Activated gamma-delta T cell treated with anti-CD3 and anti-CD28 coated beads, Interleukin-2, amount 50 U/mL, for 16 hours (primary cell): Measurements from ENCODE around the gene RBP5.

ENCODE experiments used
- DNase-seq: peaks from one replicate; pipeline ENCODE4 v3.0.0-alpha.2; 2020; ENCODE audit warnings: low read depth

The RBP5 gene

DNA sequence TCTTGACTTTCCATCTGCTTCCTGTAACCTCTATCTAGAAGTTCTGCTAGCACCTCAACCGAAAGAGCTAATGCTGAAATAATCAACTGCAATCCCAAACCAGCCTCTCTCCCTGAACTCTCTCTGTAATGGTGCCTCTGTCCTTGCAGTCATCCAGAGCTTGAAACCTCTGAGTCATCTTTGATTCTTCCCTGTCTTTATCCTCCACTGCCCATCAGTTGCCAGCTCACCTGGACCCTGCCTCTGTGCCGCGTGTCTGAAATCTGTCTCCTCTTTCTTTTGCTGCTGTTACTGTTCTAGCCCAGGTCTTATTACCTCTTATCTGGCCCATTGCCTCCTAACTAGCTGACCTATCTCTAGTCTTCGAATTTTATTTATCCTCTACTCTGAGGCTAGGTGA, 17.0 kb upstream of the RBP5 start:
- no peak for DNase-seq

DNA sequence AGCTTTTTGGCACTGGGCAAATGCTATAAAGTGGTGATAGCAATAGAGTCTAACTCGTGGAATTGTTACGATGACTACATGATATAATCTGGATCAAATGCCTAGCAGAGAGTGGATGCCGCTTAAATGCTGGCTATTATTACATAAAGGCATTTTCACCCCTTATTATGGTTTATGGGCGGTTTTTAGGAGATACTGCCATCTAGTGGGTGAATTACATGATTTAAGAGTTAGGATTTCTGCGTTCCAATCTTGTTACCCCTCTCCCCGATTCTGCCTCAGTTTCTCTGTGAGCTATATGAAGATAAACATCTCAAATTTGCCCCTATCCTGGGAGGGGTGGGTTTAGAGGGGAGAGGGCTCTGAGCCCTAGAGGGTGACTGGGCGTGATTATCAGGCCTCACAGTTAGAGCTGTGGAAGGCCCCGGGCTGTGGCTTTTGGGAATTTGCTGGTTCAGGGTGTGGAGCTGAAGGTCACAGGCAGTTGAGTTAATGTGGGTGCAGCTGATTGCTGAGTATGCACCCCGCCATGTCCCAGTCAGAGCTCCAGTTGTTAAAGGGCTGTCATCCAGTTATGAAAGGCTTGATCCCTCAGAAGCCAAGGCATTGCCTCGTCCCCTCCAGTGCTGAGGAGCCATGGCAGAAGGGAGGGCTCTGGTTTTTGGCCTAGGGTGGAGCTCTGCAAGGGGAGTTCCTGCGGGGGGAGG, 15.9 kb upstream of the RBP5 start:
- no peak for DNase-seq

DNA sequence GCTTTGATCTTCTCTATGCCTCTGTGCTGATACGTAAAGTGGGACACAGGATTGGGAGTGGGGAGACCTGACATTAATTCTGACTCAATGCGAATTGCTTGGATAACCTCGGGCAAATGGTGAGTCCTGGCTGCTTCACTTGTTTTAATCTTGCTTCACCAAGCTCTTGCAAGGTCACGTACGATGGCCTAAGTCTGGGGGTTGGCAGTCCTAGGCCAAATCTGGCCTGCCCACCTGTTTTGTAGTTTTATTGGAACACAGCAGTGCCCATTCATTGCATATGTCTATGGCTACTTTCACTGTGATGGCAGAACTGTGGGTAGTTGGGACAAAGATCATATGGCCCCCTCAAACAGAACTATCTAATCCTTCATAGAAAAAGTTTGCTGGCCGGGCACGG, 14.9 kb upstream of the RBP5 start:
- no peak for DNase-seq

DNA sequence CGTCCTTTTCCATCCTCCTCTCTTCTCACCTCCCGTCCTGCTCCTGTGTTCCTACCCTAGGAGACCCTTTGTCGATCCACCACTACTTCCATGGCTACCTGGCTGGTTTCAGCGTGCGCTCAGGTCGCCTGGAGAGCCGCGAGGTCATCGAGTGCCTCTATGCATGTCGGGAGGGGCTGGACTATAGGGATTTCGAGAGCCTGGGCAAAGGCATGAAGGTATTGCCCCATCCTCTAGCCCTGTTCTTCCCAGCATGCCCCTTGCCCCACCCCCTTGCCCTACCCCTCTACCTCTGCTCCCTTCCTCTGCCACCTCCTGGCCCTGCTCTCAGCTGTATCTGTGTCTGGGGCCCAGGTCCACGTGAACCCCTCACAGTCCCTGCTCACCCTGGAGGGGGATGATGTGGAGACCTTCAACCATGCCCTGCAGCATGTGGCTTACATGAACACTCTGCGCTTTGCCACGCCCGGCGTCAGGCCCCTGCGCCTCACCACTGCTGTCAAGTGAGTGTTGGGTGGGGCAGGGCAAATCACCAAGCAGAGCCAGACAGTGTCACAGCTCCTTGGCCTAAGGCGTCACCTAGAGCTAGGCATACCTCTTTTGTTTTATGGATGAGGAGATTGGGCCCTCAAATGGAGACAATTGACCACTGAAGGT, 14.2 kb upstream of the RBP5 start:
- no peak for DNase-seq

DNA sequence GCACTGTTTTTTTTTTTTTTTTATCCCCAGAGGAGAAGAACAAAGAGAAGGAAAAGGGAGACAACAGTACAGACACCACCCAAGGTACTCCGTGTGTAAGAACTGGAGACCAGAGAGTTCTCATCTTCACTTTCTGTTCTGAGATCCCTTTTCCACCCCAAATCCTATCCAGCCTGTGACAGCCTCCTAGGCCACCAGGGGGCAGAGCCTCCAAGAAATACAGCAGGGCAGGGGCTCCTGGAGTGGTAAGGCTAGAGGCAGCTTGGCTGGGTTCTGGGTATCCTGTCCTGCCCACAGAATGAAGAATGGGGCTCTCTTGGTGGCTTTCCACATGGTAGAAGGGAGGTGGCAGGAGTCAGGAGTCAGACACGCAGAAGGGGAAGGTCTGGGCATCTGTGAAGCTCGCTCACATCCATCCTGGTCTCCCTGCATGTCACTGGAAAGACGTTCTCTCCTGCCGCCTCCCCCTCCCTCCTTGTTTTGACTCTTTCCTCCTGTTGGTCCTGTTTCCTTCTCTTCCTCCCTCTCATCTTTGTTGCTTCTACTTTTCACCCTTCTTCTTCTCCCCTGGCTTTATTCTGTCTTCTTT, 13.5 kb upstream of the RBP5 start:
- DNase-seq = peak; percentile 30

DNA sequence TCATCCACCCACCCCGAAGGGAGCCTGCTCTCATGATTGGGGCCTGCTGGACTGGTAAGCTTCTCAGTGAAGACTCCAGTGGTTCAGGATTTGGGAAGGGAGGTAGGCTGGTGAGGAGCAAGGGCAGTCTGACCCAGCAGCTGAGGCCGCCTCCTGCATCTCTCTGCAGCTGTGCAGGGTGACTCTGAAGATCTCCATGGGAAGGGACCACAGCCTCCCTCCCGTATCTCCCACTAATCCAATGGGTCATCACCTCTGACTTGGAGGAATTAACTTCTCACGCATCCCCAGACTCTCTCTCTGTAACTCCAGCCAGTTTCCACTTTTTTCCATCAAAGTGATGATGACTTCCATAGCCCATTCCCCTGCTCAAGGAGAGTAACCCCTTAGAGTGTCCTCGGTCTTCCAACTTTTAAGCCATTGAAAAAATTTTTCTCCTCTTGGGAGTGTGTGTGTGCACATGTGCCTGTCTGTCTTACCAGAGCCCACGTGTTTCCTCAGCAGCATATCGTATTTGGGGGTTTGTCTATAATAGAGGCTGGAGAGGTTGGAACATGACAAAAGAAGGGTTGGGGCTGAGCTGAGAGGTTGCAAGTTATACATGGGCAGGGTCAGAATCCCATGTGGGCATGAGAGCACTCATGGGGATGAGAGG, 12.8 kb upstream of the RBP5 start:
- DNase-seq = no peak

DNA sequence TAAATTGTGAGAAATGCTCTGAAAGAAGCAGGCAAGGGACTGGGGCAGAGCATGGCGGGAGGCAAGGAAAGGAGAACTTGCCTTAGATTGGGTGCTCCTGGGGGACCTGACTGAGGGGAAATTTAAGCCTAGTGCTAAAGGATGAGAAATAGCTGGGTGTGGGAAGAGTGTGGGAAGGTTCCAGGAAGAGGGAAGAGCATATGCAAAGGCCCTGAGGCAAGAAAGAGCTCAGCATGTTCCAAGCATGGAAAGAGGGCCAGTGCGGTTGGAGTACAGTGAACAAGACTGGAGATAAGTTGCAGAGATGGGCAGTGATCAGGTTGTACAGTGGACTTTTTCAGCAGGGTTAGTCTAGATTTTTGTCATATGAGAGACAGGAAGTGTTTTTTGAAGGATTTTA, 10.5 kb upstream of the RBP5 start:
- DNase-seq = no peak

DNA sequence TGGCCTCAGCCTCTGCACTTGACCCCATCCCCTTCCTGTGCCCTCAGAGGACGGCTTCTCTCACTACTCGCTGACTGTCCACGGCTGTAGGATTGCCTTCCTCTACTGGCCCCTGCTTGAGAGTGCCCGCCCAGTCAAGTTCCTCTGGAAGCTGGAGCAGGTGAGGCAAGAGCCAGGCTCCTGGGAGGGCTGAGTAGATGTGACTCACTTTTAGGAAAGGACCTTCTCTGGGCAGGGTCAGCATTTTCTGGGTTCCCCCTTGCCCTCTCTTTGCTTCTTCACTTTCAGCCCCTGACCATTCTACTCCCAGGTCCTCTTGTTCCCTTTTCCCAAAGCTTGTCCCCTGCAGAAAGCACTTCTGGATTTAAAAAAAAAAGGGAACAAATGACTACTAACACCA, 9.2 kb upstream of the RBP5 start:
- DNase-seq = no peak

DNA sequence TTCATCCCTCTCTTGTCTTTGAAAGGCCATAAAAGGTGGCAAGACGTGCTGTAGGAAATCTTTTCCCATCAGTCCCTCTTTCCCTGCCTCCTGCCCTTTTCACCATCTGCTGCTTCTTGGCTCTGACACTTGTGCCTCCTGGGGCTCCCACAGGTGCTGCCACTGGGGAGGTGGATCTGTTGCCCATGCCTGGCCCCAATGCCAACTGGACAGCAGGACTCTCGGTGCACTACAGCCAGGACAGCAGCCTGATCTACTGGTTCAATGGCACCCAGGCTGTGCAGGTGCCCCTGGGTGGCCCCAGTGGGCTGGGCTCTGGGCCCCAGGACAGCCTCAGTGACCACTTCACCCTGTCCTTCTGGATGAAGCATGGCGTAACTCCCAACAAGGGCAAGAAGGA, 8.0 kb upstream of the RBP5 start:
- DNase-seq = no peak

DNA sequence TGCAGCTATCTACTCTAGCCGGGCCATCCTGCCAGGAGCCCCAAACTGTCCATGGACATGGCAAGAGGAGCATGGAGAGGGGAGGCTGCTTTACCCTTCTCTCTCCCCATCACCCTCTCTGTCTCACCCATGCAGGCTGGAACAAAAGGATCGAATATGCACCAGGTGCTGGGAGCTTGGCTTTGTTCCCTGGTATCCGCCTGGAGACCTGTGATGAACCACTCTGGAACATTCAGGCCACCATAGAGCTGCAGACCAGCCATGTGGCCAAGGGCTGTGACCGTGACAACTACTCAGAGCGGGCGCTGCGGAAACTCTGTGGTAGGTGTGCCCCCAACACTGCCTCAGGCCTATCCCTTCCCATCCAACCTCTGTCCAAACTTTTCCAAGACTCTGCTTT, 7.4 kb upstream of the RBP5 start:
- DNase-seq = no peak

DNA sequence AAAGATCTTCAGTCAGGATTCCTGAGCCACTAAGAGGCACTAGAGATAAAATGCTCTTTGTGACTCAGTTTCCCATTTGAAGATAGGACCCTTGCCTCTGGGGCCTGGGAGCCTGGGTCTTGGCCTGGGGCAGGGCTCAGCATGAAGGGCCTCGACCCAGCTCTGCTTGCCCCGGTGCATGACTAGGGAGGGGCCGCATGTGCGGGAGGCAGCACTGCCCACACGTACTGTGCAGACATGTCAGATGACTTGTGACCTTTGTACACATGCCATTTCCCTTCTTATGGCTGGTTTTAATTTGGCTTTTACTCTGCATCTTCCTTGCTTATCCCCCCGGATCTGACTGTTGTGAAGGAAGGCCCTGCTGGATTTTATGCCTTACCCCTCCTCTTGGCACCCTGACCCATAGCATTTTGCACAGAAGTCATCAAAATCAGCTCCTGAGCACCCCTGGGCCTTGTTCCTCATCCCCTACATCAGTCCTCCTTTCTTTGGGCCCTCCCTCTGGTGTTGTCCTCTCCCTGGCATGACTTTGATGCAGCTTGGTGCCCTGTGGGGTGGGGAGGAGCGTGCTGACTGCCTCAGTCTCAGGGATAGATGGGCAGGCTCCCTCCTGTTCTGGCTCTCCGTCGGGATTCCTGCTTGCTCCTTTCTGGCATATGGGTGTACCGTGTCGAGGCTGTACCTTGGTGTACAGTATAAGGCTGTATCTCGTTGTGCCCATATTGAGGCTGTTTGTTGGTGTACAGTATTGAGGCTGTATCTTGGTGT, 5.9 kb upstream of the RBP5 start:
- no peak for DNase-seq

DNA sequence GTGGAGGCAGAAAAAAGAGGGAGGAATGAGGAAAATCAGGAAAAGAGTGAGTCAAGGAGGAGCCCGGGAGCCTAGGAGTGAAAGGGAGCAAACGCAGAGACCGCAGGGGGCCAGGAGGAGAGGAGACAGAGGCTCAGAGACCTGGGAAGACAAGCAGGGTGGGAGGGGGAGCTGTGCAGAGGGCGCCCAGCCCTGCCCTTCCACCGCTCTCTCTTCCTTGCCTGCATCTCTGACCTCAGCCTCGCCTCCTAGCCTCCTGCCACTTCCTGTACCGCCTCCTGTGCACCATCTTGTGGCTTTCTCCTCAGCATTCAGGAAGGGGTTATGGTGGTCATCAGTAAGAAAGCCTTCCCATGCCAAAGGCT, 2.8 kb upstream of the RBP5 start:
- DNase-seq = no peak

DNA sequence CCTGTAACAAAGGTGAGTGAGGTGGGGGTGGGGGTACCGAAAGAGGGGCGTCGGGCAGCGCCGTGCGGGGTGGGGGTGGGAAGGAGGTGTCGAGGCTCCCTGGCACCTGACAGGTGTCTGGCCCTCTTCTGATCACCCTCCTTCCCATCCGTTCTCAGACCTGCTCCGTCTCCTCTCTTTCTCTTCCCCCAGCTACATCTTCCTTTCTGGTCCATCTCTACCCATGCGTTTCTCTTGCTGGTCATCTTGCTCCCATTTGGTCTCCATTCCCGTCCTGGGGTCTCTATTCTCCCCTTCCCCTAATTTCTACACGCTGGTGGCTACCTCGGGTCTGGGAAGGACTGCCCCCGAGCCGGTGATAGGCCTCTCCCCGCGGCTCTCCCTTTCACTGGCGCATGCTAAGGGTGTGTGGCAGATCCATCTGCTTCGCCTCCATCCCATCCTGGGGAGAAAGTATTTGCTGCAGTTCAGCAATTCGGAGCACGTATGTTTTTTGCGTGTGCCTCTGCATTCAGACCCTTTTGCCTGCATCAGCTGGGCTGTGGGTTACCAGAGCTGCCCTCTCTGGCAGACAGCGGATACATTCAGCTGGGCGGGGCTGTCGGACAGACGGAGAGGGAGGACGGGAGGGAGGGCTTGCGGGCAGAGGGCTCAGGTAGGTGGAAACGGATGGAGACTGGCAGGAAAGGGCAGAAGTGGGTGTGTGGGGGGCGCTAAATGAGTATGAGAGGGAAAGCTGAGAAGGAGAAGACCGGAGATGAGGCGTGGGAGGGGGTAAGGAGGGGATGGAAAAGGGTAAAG, 2.2 kb upstream of the RBP5 start:
- peak; percentile 29 for DNase-seq

DNA sequence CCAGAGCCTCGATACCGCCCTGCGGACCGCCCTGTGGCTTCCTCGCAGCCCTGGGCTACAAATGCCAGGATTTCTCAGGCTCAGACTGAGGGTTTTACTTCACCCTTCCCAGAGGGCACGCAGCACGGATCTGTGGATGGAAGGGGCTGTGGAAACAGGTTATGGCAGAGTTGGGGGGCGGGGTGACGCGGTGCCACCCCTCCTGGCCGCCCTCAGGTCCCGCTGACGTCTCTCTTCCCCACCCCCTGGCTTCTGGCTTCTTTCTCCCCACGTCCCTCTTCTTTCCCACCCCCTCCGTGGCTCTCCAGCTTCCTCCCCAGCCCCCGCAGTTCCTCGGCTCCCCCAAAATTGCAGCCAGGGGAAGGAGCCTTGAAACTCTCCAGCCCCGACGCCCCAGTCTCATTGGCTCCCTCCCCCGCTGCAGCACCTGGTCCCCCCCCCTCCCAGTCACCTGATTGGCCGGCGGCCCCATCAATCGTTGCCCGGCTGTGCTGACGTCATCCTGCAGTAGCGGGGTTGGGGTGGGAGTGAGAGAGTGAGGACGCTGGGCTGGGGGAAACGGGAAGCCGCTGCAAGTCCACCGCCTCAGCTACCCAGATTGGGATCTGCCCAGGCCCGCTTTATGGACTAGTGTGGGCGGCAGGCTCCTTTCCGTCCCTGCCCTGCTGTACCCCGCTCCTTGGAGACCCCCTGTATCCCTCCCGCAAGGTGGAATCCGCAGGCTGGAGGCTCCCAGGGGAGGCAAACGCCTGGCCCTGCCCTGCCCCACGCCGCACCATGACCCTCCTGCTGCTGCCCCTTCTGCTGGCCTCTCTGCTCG, 1.4 kb upstream of the RBP5 start, which contains the start of gene CLSTN3:
TSS of gene CLSTN3 (plus strand) at position 500 of the 820 bp plus-strand sequence. CDS start at position 778, 278 bp downstream.
- DNase-seq = peak; percentile 79

DNA sequence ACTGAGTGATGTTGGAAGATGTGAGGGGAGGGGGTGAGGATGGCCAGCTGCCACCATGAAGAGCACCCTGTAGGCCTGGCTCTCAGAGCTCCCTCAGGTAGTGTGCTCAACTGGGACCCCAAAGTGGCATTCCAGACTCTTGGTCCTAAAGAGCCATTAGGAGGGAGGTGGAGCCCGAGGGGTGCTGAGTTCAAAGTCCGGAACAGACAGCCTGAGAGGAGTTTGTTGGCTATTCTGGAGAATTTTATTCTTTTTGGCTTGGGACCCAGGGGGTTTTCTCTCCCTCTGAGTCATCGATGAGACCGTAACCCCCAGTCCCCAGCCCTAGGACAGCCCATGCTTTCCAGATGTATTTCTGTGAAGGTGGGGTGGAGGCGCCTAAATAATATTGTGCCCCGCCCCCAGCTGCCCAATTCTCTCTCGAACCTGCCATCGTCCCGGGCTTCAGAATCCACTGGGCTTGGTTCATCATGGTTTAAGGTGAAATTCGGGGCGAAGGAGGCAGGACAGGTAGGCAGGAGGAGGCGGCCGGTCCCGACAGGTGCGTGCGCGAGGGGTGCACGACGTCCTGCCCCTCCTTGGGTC, 690 bp upstream of the RBP5 start:
- DNase-seq = no peak

DNA sequence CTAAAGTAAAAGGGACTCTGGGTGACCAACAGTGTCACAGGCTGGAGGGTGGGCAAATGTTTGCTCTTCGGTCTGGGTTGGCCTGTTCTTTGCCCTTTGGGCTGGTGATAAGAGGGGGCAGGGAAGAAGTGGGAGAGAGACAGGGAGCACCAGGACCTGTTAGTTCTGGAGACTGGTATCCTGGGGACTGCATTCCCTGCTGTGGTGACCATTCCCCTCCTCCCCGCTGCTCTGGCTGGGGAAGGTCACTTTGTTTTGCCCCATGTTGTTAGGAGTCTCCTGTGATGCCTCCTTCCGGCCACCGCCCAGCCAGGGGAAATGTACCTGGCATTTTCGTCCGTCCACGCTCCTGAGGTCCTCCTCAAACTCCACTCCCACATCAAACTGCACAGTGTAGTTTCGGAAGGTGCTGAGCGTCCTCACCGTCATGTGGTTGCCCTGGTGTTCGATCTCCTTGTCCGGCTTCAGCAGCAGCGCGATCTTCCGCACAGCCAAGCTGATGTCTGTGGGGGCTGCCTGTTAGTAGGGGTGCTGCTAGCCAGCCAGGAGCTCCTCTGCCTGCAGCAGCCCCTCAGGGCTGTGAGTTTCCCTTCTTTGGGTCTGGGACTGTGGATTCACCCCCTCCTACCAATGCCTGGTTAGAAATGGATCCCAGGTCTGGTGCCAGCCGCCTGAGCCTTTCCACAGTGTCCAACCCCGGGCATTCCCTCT, 618 bp downstream of the RBP5 start:
- DNase-seq = no peak

DNA sequence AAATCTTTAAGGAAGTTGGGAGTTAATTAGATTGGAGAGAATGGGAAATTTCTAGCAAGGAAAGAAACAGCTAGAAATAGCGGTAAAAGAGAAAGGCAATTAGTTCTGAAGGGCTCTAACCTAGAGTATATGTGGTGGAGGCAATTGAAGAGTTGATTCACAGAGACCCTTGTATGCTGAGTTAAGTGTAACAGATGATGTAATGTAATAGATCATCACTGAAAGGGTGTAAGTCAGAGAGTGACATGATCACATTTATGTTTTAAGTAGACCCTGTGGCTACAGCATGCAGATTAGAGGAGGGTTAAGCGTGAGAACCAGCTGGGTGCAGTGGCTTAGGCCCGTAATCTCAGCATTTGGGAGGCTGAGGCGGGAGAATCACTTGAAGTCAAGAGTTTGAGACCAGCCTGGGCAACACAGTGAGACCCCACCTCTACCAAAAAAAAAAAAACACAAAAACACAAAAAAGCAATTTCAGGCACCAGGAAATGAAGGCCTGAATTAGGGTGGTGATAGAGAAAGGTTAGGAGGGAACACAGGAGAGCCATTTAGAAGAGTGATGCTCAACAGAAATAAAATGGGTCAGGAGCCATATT, 3.0 kb downstream of the RBP5 start:
- DNase-seq = no peak

DNA sequence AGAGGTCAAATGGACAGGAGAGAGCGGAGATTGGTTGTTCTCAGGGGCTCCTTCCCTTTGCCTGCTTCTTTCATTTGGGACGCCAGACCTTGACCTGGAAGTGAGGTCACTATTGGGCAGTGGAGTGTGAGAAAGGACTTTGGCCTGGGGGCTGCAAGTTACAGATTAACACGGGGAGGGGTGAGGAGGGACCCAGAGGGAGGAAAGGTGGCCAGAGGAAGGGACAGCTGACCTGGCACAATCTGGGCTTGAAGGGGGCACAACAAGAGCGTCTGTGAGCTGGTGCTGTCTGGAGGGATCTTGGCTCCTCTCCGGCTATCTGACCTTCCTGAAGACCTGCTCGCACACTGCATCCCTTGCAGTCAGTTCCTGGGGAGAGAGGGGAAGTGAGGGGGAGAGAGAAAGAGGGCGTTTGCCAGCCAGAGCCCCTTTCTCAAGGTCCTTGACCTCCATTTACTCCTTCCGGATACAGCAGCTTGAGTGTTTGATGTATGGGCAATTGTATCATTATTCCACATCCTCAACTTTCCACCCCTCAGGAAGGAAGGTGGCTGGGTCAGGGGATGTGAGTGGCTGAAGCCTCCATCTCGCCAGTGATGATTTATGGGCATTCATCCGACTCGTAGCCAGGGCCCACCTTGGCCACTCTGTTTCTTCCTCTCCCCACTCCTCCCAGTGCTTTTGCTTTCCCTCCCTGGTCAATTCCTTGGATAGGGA, 4.7 kb downstream of the RBP5 start:
- DNase-seq = no peak
